Measurements from ENCODE around the gene SLC36A1.

Gene SLC36A1

GRCh38 chr5:151520294-151520693 lies 72.9 kb downstream of the SLC36A1 start:
- H3K9me3 ChIP-seq (ENCODE audit: control insufficient read depth, low read depth, low read length), result no peaks in the 10 kb centered on the region
- no peaks in the 10 kb centered on the region for H3K27me3 ChIP-seq (ENCODE audit: control insufficient read depth, insufficient read depth, low read length)

GRCh38 chr5:151522226-151522625 lies 74.8 kb downstream of the SLC36A1 start:
- Histone ChIP-seq H3K9ac (ENCODE audit: low read length) (no peak overlapping the region), H3K9me3 (ENCODE audit: control insufficient read depth, low read depth, low read length) (no peaks in the 10 kb centered on the region), H3K27me3 (ENCODE audit: control insufficient read depth, insufficient read depth, low read length) (no peaks in the 10 kb centered on the region), H3K36me3 (ENCODE audit: control insufficient read depth, low read depth, low read length) (no peaks in the 10 kb centered on the region), H3K27ac (ENCODE audit: low read length) (no peak overlapping the region), H3K4me1 (ENCODE audit: control insufficient read depth, low read depth, low read length) (no peaks in the 10 kb centered on the region), H3K4me3 (ENCODE audit: low read length) (no peak overlapping the region)

More at GRCh38 chr5:151520294-151520693, 72.9 kb downstream of the SLC36A1 start:
- no peak overlapping the region for H3K27ac ChIP-seq (ENCODE audit: low read length)
- H3K9ac ChIP-seq (ENCODE audit: low read length), result no peak overlapping the region
- no peak overlapping the region for H3K4me3 ChIP-seq (ENCODE audit: low read length)
- no peaks in the 10 kb centered on the region for H3K36me3 ChIP-seq (ENCODE audit: control insufficient read depth, low read depth, low read length)
- no peaks in the 10 kb centered on the region for H3K4me1 ChIP-seq (ENCODE audit: control insufficient read depth, low read depth, low read length)

GRCh38 chr5:151523335-151523734 lies 75.9 kb downstream of the SLC36A1 start:
- Histone ChIP-seq H3K9ac (ENCODE audit: low read length) (no peak overlapping the region), H3K4me1 (ENCODE audit: control insufficient read depth, low read depth, low read length) (no peaks in the 10 kb centered on the region), H3K27me3 (ENCODE audit: control insufficient read depth, insufficient read depth, low read length) (no peaks in the 10 kb centered on the region), H3K27ac (ENCODE audit: low read length) (no peak overlapping the region), H3K9me3 (ENCODE audit: control insufficient read depth, low read depth, low read length) (no peaks in the 10 kb centered on the region), H3K4me3 (ENCODE audit: low read length) (no peak overlapping the region), H3K36me3 (ENCODE audit: control insufficient read depth, low read depth, low read length) (no peaks in the 10 kb centered on the region)

GRCh38 chr5:151528153-151528552 lies 80.8 kb downstream of the SLC36A1 start:
- no peak overlapping the region for H3K9ac ChIP-seq (ENCODE audit: low read length)
- no peaks in the 10 kb centered on the region for H3K9me3 ChIP-seq (ENCODE audit: control insufficient read depth, low read depth, low read length)
- H3K36me3 ChIP-seq (ENCODE audit: control insufficient read depth, low read depth, low read length), result no peaks in the 10 kb centered on the region
- no peak overlapping the region for H3K4me3 ChIP-seq (ENCODE audit: low read length)
- no peak overlapping the region for H3K27ac ChIP-seq (ENCODE audit: low read length)
- H3K27me3 ChIP-seq (ENCODE audit: control insufficient read depth, insufficient read depth, low read length), result no peaks in the 10 kb centered on the region
- H3K4me1 ChIP-seq (ENCODE audit: control insufficient read depth, low read depth, low read length), result no peaks in the 10 kb centered on the region

GRCh38 chr5:151528996-151529395 lies 81.6 kb downstream of the SLC36A1 start:
- Histone ChIP-seq H3K27ac (ENCODE audit: low read length) (no peak overlapping the region), H3K4me3 (ENCODE audit: low read length) (no peak overlapping the region)

GRCh38 chr5:151531581-151531980 lies 84.2 kb downstream of the SLC36A1 start:
- Histone ChIP-seq H3K4me3 (ENCODE audit: low read length) (no peak overlapping the region), H3K9me3 (ENCODE audit: control insufficient read depth, low read depth, low read length) (no peaks in the 10 kb centered on the region), H3K27me3 (ENCODE audit: control insufficient read depth, insufficient read depth, low read length) (no peaks in the 10 kb centered on the region), H3K4me1 (ENCODE audit: control insufficient read depth, low read depth, low read length) (peaks cover 9% of the 10 kb centered on the region), H3K9ac (ENCODE audit: low read length) (no peak overlapping the region), H3K36me3 (ENCODE audit: control insufficient read depth, low read depth, low read length) (no peaks in the 10 kb centered on the region), H3K27ac (ENCODE audit: low read length) (no peak overlapping the region)

More at GRCh38 chr5:151528996-151529395, 81.6 kb downstream of the SLC36A1 start:
- Histone ChIP-seq H3K4me1 (ENCODE audit: control insufficient read depth, low read depth, low read length) (peaks cover 2% of the 10 kb centered on the region), H3K9ac (ENCODE audit: low read length) (no peak overlapping the region), H3K27me3 (ENCODE audit: control insufficient read depth, insufficient read depth, low read length) (no peaks in the 10 kb centered on the region), H3K9me3 (ENCODE audit: control insufficient read depth, low read depth, low read length) (no peaks in the 10 kb centered on the region), H3K36me3 (ENCODE audit: control insufficient read depth, low read depth, low read length) (no peaks in the 10 kb centered on the region)

- H3K9ac ChIP-seq (ENCODE audit: low read length), result no peak overlapping the region
- no peaks in the 10 kb centered on the region for H3K9me3 ChIP-seq (ENCODE audit: control insufficient read depth, low read depth, low read length)
- no peak overlapping the region for H3K4me3 ChIP-seq (ENCODE audit: low read length)
- H3K36me3 ChIP-seq (ENCODE audit: control insufficient read depth, low read depth, low read length), result no peaks in the 10 kb centered on the region
- peaks cover 9% of the 10 kb centered on the region for H3K4me1 ChIP-seq (ENCODE audit: control insufficient read depth, low read depth, low read length)
- no peaks in the 10 kb centered on the region for H3K27me3 ChIP-seq (ENCODE audit: control insufficient read depth, insufficient read depth, low read length)
- no peak overlapping the region for H3K27ac ChIP-seq (ENCODE audit: low read length)
Observed at GRCh38 chr5:151532416-151532815, 85.0 kb downstream of the SLC36A1 start.

GRCh38 chr5:151534350-151534749 lies 86.9 kb downstream of the SLC36A1 start:
- Histone ChIP-seq H3K9me3 (ENCODE audit: control insufficient read depth, low read depth, low read length) (no peaks in the 10 kb centered on the region), H3K36me3 (ENCODE audit: control insufficient read depth, low read depth, low read length) (no peaks in the 10 kb centered on the region), H3K4me1 (ENCODE audit: control insufficient read depth, low read depth, low read length) (peaks cover 9% of the 10 kb centered on the region), H3K27me3 (ENCODE audit: control insufficient read depth, insufficient read depth, low read length) (no peaks in the 10 kb centered on the region), H3K4me3 (ENCODE audit: low read length) (no peak overlapping the region), H3K9ac (ENCODE audit: low read length) (no peak overlapping the region), H3K27ac (ENCODE audit: low read length) (no peak overlapping the region)

GRCh38 chr5:151537044-151537443 lies 89.6 kb downstream of the SLC36A1 start:
- Histone ChIP-seq H3K9ac (ENCODE audit: low read length) (no peak overlapping the region), H3K9me3 (ENCODE audit: control insufficient read depth, low read depth, low read length) (no peaks in the 10 kb centered on the region), H3K36me3 (ENCODE audit: control insufficient read depth, low read depth, low read length) (no peaks in the 10 kb centered on the region)

GRCh38 chr5:151541571-151541970 lies 94.2 kb downstream of the SLC36A1 start:
- no peaks in the 10 kb centered on the region for H3K36me3 ChIP-seq (ENCODE audit: control insufficient read depth, low read depth, low read length)
- no peak overlapping the region for H3K4me3 ChIP-seq (ENCODE audit: low read length)
- no peaks in the 10 kb centered on the region for H3K27me3 ChIP-seq (ENCODE audit: control insufficient read depth, insufficient read depth, low read length)
- no peaks in the 10 kb centered on the region for H3K4me1 ChIP-seq (ENCODE audit: control insufficient read depth, low read depth, low read length)
- H3K9ac ChIP-seq (ENCODE audit: low read length), result no peak overlapping the region
- H3K9me3 ChIP-seq (ENCODE audit: control insufficient read depth, low read depth, low read length), result no peaks in the 10 kb centered on the region
- no peak overlapping the region for H3K27ac ChIP-seq (ENCODE audit: low read length)

More at GRCh38 chr5:151537044-151537443, 89.6 kb downstream of the SLC36A1 start:
- no peaks in the 10 kb centered on the region for H3K27me3 ChIP-seq (ENCODE audit: control insufficient read depth, insufficient read depth, low read length)
- H3K4me1 ChIP-seq (ENCODE audit: control insufficient read depth, low read depth, low read length), result peaks cover 9% of the 10 kb centered on the region
- no peak overlapping the region for H3K4me3 ChIP-seq (ENCODE audit: low read length)
- no peak overlapping the region for H3K27ac ChIP-seq (ENCODE audit: low read length)
